Stimulated activated CD4-positive, alpha-beta T cell treated with anti-CD3 and anti-CD28 coated beads, TNF-alpha, amount 100 ng/mL, for 48 hours (primary cell): ENCODE measurements around the gene CTNNA3.

Source experiments
- DNase-seq, 3 donors: peaks; one replicate each; pipeline ENCODE4 v3.0.0-alpha.2; 2020; ENCODE audit warnings: low read depth in 3 of 3

Gene CTNNA3

DNA sequence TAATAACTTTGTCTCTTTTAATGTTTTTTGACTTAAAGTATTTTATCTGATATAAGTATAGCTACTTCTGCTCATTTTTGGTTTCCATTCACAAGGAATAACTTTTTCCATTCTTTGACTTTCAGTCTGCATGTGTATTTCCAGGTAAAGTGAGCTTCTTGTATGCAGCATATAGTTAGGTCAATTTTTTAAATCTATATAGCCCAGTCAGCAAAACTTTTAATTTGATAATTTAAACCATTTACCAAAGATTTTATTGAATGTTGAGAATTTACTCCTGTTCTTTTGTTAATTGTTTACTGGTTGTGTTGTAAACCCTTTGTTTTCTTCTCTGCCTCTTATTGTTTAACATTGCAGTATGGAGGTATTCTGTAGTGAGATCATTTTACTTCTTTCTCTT is 1467.1 kb downstream of the CTNNA3 start:
- no peak for DNase-seq

DNA sequence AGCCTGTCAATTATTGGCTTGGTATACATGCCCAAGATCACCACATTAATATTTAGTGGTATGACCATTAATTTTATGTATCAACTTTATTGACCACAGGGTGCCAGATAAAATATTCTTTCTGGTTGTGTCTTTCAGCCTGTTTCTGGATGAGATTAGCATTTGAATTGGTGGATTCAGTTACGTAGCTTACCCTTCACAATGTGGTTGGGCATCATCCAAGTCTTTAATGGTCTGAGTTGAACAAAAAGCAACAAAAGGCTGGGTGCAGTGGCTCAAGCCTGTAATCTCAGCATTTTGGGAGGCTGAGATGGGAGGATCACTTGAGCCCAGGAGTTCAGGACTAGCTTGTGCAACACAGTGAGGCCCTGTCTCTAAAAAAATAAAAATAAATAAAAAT is 1472.3 kb downstream of the CTNNA3 start:
- no peak for DNase-seq

DNA sequence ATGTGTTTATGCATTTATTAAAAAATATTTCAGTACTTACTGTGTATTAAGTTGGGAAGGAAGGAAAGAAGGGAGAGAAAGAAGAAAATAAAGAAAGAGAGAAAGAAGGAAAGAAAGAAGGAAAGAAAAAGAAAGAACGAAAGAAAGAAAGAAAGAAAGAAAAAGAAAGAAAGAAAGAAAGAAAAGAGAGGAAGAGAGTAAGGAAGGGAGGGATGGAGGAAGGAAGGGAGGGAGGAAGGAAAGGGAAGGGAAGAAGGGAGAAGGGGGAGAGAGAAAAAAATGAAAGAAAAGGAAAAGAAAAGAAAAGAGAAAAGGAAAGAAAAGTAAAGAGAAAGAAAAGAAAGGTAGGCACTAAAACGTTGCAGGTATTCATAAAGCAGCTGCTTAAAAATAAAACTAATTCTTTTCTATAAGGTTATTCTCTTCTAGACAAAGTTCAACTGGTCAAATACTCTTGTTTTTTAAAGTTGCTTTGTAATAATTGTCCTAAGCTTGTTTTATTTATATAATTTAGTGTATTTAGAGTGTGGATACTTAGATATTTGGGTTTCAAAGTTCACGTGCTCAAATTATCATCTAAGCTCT is 1473.4 kb downstream of the CTNNA3 start:
- DNase-seq: no peak

DNA sequence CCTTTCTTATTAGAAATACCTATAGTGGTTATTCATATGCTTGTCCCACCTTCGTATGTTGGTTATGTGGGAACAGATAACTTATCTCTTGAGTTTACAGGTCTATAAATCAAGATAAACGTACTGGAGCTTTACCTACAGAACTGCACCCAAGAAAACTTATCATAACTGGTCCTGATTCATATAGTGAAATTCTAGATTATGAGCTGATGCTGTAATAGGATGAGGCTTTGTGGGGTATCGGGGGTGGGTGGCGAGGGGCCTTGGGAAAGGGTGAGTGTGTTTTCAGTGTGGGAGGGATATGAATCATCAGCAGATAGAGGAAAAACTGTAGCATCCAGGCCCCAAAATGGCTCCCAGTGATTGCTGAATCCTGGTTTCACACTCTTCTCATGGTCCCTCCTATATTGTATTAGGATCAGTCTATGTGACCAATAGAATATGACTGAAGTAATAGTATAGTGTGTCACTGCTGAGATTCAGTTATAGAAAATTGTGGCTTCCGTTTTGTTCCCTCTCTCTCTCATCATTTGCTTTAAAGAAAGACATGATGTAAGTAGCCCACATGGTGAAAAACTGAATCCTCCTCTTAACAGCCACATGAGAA is 1476.9 kb downstream of the CTNNA3 start:
- peak in 2 of 3 donors; percentile 3 to 24 for DNase-seq

GRCh38 chr10:66218289-66218688 is 1477.7 kb downstream of the CTNNA3 start:
- no peak for DNase-seq

GRCh38 chr10:66215920-66216319 is 1480.1 kb downstream of the CTNNA3 start:
- DNase-seq: no peak

GRCh38 chr10:66214721-66215404 is 1481.1 kb downstream of the CTNNA3 start:
- no peak for DNase-seq

- DNase-seq: no peak
Measured at GRCh38 chr10:66209025-66209424, 1487.0 kb downstream of the CTNNA3 start.

- no peak for DNase-seq
Measured at GRCh38 chr10:66204838-66205237, 1491.2 kb downstream of the CTNNA3 start.

- DNase-seq: no peak
Measured at GRCh38 chr10:66202101-66202500, 1493.9 kb downstream of the CTNNA3 start.

DNA sequence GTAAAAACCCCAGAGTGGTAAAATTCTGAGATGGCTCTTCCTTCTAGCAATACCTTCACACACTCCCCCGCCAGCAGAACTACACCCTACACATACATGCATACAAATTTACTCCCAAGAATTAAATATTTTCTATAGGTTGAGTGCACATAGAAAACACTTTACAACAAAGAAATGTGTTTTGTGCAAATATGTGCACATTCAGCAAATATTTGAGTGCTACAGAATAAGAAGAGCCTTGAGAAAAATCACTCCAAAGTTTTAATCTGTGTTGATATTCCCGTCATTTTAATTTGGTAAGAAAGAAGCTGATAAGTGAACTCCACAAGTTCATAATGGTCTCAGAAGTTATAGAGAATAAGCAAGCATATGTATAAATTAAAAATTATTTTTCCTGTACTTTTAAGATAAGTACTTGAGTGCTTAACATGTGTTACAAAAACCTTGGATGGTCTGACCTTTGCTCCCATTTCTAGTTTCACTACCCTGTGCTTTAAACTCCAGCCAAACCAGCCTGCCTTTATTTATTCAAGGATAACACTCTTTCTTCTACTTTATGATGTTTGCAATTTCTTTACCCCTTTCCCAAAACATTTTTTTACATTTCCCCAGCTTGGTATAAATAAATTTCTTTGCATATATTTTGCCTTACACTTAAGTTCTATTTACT is 1503.7 kb downstream of the CTNNA3 start:
- no peak for DNase-seq

- no peak for DNase-seq
Measured at GRCh38 chr10:66190413-66190812, 1505.6 kb downstream of the CTNNA3 start.

- no peak for DNase-seq
Measured at GRCh38 chr10:66189271-66189670, 1506.7 kb downstream of the CTNNA3 start.

- no peak for DNase-seq
Measured at GRCh38 chr10:66187053-66187733, 1508.8 kb downstream of the CTNNA3 start.

DNA sequence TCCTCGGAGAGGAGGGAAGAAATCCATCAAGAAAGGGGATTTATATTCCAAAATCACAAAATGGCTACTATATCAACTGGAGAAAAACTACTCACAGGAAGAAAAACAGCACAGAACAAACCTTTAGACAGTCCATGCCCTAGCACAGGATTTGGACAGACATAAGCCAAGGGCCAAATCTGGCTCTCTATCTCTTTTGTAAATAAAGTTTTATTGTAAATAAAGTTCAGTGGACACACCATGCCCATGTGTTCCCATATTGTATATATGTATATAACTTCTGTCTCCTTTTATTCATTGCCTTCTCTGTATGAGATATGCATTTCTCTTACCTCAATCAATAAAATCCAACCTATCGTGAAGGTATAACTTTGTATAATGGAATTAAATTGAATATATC is 1513.0 kb downstream of the CTNNA3 start:
- DNase-seq: no peak

GRCh38 chr10:66180581-66181318 is 1515.2 kb downstream of the CTNNA3 start:
- DNase-seq: peak in 1 of 3 donors; percentile 2

DNA sequence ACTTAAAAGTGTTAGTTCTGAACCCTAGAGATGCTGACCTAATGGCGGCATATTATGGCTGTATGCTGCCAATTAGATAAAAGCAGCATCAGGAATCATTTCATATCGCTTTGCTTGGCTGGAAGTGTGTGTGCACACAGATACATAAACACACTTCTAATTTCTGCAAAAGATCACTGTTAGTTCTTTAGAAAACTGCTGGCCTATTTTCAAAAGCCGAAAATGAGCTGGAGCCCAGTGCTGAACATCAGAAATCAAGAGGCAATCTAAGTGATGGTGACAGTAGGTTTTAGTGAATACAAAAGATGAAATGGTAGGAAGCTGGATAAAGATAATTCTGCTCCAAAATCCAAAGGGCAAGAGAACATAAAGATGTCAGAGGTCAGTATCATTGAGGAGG is 1516.0 kb downstream of the CTNNA3 start:
- no peak for DNase-seq

- no peak for DNase-seq
Measured at GRCh38 chr10:66176772-66177171, 1519.2 kb downstream of the CTNNA3 start.

GRCh38 chr10:66167816-66168215 is 1528.2 kb downstream of the CTNNA3 start:
- no peak for DNase-seq

DNA sequence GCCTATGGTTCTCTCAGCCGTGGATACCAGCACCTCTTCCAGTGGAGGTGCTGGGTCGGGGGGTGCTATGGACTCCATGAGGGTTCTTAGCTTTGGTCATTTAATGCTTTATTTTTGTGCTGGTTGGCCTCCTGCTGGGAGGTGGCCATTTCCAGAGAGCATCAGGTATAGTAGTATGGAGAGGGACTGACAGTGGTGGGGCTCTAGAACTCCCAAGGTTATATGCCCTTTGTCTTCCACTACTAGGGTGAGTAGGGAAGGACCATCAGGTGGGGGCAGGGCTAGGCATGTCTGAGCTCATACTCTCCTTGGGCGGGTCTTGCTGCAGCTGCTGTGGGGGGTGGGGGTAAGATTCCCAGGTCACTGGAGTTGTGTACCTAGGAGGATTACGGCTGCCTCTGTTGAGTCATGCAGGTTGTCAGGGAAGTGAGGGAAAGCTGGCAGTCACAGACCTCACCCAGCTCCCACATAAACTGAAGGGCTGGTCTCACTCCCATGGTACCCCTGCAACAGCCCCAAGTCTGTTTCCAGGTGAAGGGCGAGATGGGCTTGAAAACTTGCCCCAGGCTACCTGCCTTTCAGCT is 1533.3 kb downstream of the CTNNA3 start:
- DNase-seq: no peak

- DNase-seq: no peak
Measured at GRCh38 chr10:66151346-66151745, 1544.6 kb downstream of the CTNNA3 start.
